PFSK-1 (cell line): ENCODE data around the gene CCDC30.

Experiments used
- FOXP2 ChIP-seq: optimal IDR thresholded peaks from 2 replicates; pipeline ENCODE3; 2011; ENCODE audit warnings: borderline replicate concordance, control low read depth, inconsistent platforms; ENCODE audit not compliant: insufficient read depth; ENCODE audit errors: extremely low read length, extremely low read depth
- POLR2AphosphoS5 ChIP-seq: IDR thresholded peaks from 2 replicates; pipeline ENCODE4 v1.6.1; 2012; ENCODE audit warnings: low read depth, mild to moderate bottlenecking, control low read depth, low read length, moderate library complexity
- REST ChIP-seq, 2 experiments: IDR thresholded peaks; 2 replicates each; pipeline versions ENCODE4 v1.6.1 to v1.8.0; 2011 to 2012; ENCODE audit warnings: low read depth in 2 of 2, low read length in 2 of 2, control low read depth in 1 of 2, inconsistent platforms in 1 of 2, mild to moderate bottlenecking in 1 of 2, moderate library complexity in 1 of 2; ENCODE audit not compliant: insufficient read depth in 1 of 2
- SIN3A ChIP-seq: IDR thresholded peaks from 2 replicates; pipeline ENCODE4 v1.6.1; 2012; ENCODE audit warnings: mild to moderate bottlenecking, low read length, moderate library complexity, borderline replicate concordance; ENCODE audit not compliant: insufficient read depth
- TAF1 ChIP-seq: IDR thresholded peaks from 2 replicates; pipeline ENCODE4 v1.6.1; 2012; ENCODE audit warnings: low read length, control low read depth, borderline replicate concordance; ENCODE audit not compliant: insufficient read depth

Gene CCDC30

GRCh38 chr1:42419126-42419821 lies 43.8 kb upstream of the CCDC30 start:
- TF ChIP-seq FOXP2, result no peak
- no peak for TF ChIP-seq TAF1
- no peak for TF ChIP-seq SIN3A
- TF ChIP-seq POLR2AphosphoS5, result no peak
- TF ChIP-seq REST (IDR thresholded peaks at IDR 0.05; ENCODE audit: insufficient read depth in 1 of 2, low read depth in 2 of 2, low read length in 2 of 2), result no peak

- TF ChIP-seq SIN3A (no peak), FOXP2 (no peak), TAF1 (no peak), REST (IDR thresholded peaks at IDR 0.05; ENCODE audit: insufficient read depth in 1 of 2, low read depth in 2 of 2, low read length in 2 of 2) (no peak), POLR2AphosphoS5 (no peak)
These were observed 43.0 kb upstream of the CCDC30 start for GRCh38 chr1:42420121-42420520.

- no peak for TF ChIP-seq TAF1
- no peak for TF ChIP-seq SIN3A
- no peak for TF ChIP-seq POLR2AphosphoS5
- no peak for TF ChIP-seq FOXP2
- no peak for TF ChIP-seq REST (IDR thresholded peaks at IDR 0.05; ENCODE audit: insufficient read depth in 1 of 2, low read depth in 2 of 2, low read length in 2 of 2)
These were observed 42.0 kb upstream of the CCDC30 start for GRCh38 chr1:42420911-42421585.

- TF ChIP-seq FOXP2, result no peak
These were observed 40.3 kb upstream of the CCDC30 start for GRCh38 chr1:42422737-42423136.

- TF ChIP-seq FOXP2 (no peak), REST (IDR thresholded peaks at IDR 0.05; ENCODE audit: insufficient read depth in 1 of 2, low read depth in 2 of 2, low read length in 2 of 2) (no peak), TAF1 (no peak), POLR2AphosphoS5 (no peak), SIN3A (no peak)
These were observed 39.4 kb upstream of the CCDC30 start for GRCh38 chr1:42423681-42424080.
